Adrenal gland (tissue), 5 donors: ENCODE measurements around the gene IMMP2L.

Source experiments
- CTCF ChIP-seq, 6 experiments: fragments of 450-650 bp in 4 of 6; fragments of 200-600 bp in 2 of 6; sonication (generic) in 1 of 6; IDR thresholded peaks; 1 replicate in 5 of 6; 2 replicates in 1 of 6; pipeline versions ENCODE4 v1.5.1 to v1.8.0; 2016 to 2021; ENCODE audit warnings: antibody characterized with exemption in 6 of 6, mild to moderate bottlenecking in 2 of 6, moderate library complexity in 1 of 6
- POLR2A ChIP-seq, 2 donors: fragments of 450-650 bp; IDR thresholded peaks; one replicate each; pipeline ENCODE4 v1.6.1; 2017; ENCODE audit warnings: antibody characterized with exemption in 2 of 2, mild to moderate bottlenecking in 2 of 2, moderate library complexity in 1 of 2
- donor health status: DM: no; HTN: no; CAD: no.

- TF ChIP-seq POLR2A (IDR thresholded peaks at IDR 0.05) (no peak), CTCF (IDR thresholded peaks at IDR 0.05) (no peak)
Measured at GRCh38 chr7:111265394-111265793, 296.9 kb downstream of the IMMP2L start.
